ENCODE data around the gene LIM2. TPM values are rescaled to one million over a fixed set of nuclear protein-coding genes. Genes with fewer than 3 reads are reported as not detected.

LIM2 gene
- total and polyA plus RNA-seq, 9 of the 15 experiments (the other 6 are each of a cell fraction or from before 2014, with no cell fraction given), result 0.07 to 0.45 (median 0.18) TPM; not detected in 4

- TF ChIP-seq ZKSCAN8 (CRISPR knock-in tag; IDR thresholded peaks at IDR 0.05) (no peak), MTF1 (CRISPR knock-in tag; IDR thresholded peaks at IDR 0.05; ENCODE audit: borderline replicate concordance) (no peak), ZNF12 (CRISPR knock-in tag; IDR thresholded peaks at IDR 0.05) (no peak; the same call in 1 of the 2 replicates), PHF8 (IDR thresholded peaks at IDR 0.05; ENCODE audit: borderline replicate concordance, low read length) (peak; percentile 64; the same call in 1 of the 2 replicates), MIER1 (IDR thresholded peaks at IDR 0.05; ENCODE audit: low read depth) (no peak; the same call in 1 of the 2 replicates), NR2F6 (CRISPR knock-in tag; IDR thresholded peaks at IDR 0.05) (no peak), CBX2 (IDR thresholded peaks at IDR 0.05; ENCODE audit: insufficient read depth, low read length, poor library complexity, severe bottlenecking) (no peak), ASH1L (IDR thresholded peaks at IDR 0.05; ENCODE audit: borderline replicate concordance, low read depth, partially characterized antibody) (no peak), NONO (IDR thresholded peaks at IDR 0.05; ENCODE audit: low read depth in 2 of 2, low read length in 1 of 2) (no peak), MTA2 (IDR thresholded peaks at IDR 0.05; ENCODE audit: low read depth) (0 out of 2 replicates have a peak, but pooled peaks have one; percentile 31), ZNF584 (CRISPR knock-in tag; IDR thresholded peaks at IDR 0.05; ENCODE audit: low read depth) (no peak), MBD1 (CRISPR knock-in tag; IDR thresholded peaks at IDR 0.05) (no peak), MYBL2 (IDR thresholded peaks at IDR 0.05; ENCODE audit: low read depth) (no peak), MYBL2 (CRISPR knock-in tag; IDR thresholded peaks at IDR 0.05; ENCODE audit: borderline replicate concordance) (no peak), ELF1 (tag; IDR thresholded peaks at IDR 0.05) (no peak; the same call in 1 of the 2 replicates), POLR2AphosphoS2 (IDR thresholded peaks at IDR 0.05; ENCODE audit: low read length) (no peak), MAZ (CRISPR knock-in tag; conservative IDR thresholded peaks at IDR 0.05 in 1 of 2, IDR thresholded peaks at IDR 0.05 in 1 of 2) (0 out of 4 replicates have a peak, but pooled peaks have one; percentile 14 to 19), PML (IDR thresholded peaks at IDR 0.05; ENCODE audit: low read length) (peak; percentile 77; the same call in 1 of the 2 replicates), NEUROD1 (IDR thresholded peaks at IDR 0.05; ENCODE audit: borderline replicate concordance, low read depth, low read length, partially characterized antibody) (peak; percentile 48), MEF2A (IDR thresholded peaks at IDR 0.05; ENCODE audit: control insufficient read depth, low read depth, low read length) (no peak), MAX (CRISPR knock-in tag; IDR thresholded peaks at IDR 0.05) (peak; percentile 12; the same call in 1 of the 2 replicates), KDM5B (IDR thresholded peaks at IDR 0.05; ENCODE audit: insufficient replicate concordance, low read depth, low read length) (peak; percentile 85), ZNF511 (CRISPR knock-in tag; IDR thresholded peaks at IDR 0.05) (no peak), STAG1 (CRISPR knock-in tag; IDR thresholded peaks at IDR 0.05; ENCODE audit: borderline replicate concordance) (no peak), ZFP1 (CRISPR knock-in tag; IDR thresholded peaks at IDR 0.05) (no peak)
Observed at GRCh38 chr19:51366389-51367254, 21.2 kb downstream of the LIM2 start (continued).
